ENCODE data around the gene ATP1A2. TPM values are rescaled to one million over a fixed set of nuclear protein-coding genes. Genes with fewer than 3 reads are reported as not detected.

The ATP1A2 gene
- total RNA-seq, 2 donors from 2014 or later = not detected

Other genes starting within 250 kb of the ATP1A2 start
- gene CFAP45, start 215.6 kb upstream of the ATP1A2 start, total RNA-seq = 1 to 10 TPM; 4.6 to 6.3 TPM
- 100 to 1,000 TPM; 515 to 717 TPM for gene TAGLN2, start 190.3 kb upstream of the ATP1A2 start, total RNA-seq
- gene IGSF9, start 170.1 kb upstream of the ATP1A2 start, total RNA-seq = under 1 TPM in 1 of 2 donors, not detected in 1; 0.07 TPM
- gene SLAMF9, start 161.5 kb upstream of the ATP1A2 start, total RNA-seq = not detected
- gene PIGM, start 83.8 kb upstream of the ATP1A2 start, total RNA-seq = 1 to 10 TPM; 2.7 to 3.0 TPM
- gene KCNJ10, start 45.6 kb upstream of the ATP1A2 start, total RNA-seq = not detected
- not detected for gene KCNJ9, start 34.2 kb upstream of the ATP1A2 start, total RNA-seq
- gene IGSF8, start 17.1 kb upstream of the ATP1A2 start, total RNA-seq = 10 to 100 TPM; 29.3 to 36.8 TPM
- under 1 TPM in 1 of 2 donors, not detected in 1; 0.27 TPM for gene ATP1A4, start 35.8 kb downstream of the ATP1A2 start, total RNA-seq
- not detected for gene CASQ1, start 74.8 kb downstream of the ATP1A2 start, total RNA-seq
- gene PEA15, start 89.6 kb downstream of the ATP1A2 start, total RNA-seq = 10 to 100 TPM; 19.6 to 21.6 TPM
- 100 to 1,000 TPM; 167 to 178 TPM for gene DCAF8, start 146.8 kb downstream of the ATP1A2 start, total RNA-seq
- gene PEX19, start 169.4 kb downstream of the ATP1A2 start, total RNA-seq = 10 to 100 TPM; 28.9 to 34.7 TPM
- 100 to 1,000 TPM; 122 to 143 TPM for gene COPA, start 227.5 kb downstream of the ATP1A2 start, total RNA-seq
- gene NCSTN, start 227.6 kb downstream of the ATP1A2 start, total RNA-seq = 10 to 100 TPM; 63.3 to 65.6 TPM